Measurements from ENCODE around the gene HINT2. TPM values are rescaled to one million over a fixed set of nuclear protein-coding genes. Genes with fewer than 3 reads are reported as not detected.

The HINT2 gene
- total and polyA plus RNA-seq, 2 donors from 2014 or later = 55.1 to 307 TPM

DNA sequence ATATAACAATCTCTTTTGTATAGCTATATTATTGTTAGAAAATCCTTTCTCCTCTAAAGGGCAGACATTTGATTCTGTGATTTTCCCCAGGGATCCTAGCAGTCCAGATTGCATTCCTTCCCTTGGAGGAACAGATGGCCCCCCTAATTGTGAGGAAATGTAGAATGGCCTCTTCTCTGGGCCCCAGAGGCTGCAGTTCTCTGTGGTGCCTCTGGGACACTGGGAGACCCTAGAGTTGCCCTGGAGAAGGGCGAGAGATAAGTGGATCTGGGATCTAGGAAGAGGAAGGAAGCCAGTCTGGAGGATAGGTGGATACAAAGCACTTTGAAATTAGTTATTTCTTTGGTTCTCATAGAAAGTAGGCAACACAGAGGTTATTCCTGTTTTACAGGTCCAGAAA is 1.9 kb upstream of the HINT2 start:
- Histone ChIP-seq H3K9me3 (ENCODE audit: control insufficient read depth in 2 of 3, insufficient read depth in 1 of 3, low read length in 3 of 3) (no peaks in the 10 kb centered on the region), H3K4me3 (ENCODE audit: low read length in 3 of 3) (no peak overlapping the region), H3K36me3 (ENCODE audit: control insufficient read depth in 2 of 3, insufficient read depth in 3 of 3, low read length in 3 of 3) (no peaks in the 10 kb centered on the region), H3K4me1 (ENCODE audit: control insufficient read depth in 2 of 3, insufficient read depth in 2 of 3, low read depth in 1 of 3, low read length in 3 of 3) (peaks cover 0 to 22% (median 17%) of the 10 kb centered on the region in 3 donors), H3K27ac (ENCODE audit: low read depth in 2 of 2, low read length in 2 of 2) (no peak overlapping the region), H3K9ac (ENCODE audit: low read length in 3 of 3) (no peak overlapping the region), H3K27me3 (ENCODE audit: control insufficient read depth, insufficient read depth, low read length) (no peaks in the 10 kb centered on the region)
- TF ChIP-seq, protein P1, sequence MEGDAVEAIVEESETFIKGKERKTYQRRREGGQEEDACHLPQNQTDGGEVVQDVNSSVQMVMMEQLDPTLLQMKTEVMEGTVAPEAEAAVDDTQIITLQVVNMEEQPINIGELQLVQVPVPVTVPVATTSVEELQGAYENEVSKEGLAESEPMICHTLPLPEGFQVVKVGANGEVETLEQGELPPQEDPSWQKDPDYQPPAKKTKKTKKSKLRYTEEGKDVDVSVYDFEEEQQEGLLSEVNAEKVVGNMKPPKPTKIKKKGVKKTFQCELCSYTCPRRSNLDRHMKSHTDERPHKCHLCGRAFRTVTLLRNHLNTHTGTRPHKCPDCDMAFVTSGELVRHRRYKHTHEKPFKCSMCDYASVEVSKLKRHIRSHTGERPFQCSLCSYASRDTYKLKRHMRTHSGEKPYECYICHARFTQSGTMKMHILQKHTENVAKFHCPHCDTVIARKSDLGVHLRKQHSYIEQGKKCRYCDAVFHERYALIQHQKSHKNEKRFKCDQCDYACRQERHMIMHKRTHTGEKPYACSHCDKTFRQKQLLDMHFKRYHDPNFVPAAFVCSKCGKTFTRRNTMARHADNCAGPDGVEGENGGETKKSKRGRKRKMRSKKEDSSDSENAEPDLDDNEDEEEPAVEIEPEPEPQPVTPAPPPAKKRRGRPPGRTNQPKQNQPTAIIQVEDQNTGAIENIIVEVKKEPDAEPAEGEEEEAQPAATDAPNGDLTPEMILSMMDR (IDR thresholded peaks at IDR 0.05; ENCODE audit: borderline replicate concordance, extremely low read depth, insufficient read depth) = no peak
- FAIRE-seq = no peak
- intact Hi-C loops (cut with DNase I) = no loop called here
- DNase-seq = no peak

DNA sequence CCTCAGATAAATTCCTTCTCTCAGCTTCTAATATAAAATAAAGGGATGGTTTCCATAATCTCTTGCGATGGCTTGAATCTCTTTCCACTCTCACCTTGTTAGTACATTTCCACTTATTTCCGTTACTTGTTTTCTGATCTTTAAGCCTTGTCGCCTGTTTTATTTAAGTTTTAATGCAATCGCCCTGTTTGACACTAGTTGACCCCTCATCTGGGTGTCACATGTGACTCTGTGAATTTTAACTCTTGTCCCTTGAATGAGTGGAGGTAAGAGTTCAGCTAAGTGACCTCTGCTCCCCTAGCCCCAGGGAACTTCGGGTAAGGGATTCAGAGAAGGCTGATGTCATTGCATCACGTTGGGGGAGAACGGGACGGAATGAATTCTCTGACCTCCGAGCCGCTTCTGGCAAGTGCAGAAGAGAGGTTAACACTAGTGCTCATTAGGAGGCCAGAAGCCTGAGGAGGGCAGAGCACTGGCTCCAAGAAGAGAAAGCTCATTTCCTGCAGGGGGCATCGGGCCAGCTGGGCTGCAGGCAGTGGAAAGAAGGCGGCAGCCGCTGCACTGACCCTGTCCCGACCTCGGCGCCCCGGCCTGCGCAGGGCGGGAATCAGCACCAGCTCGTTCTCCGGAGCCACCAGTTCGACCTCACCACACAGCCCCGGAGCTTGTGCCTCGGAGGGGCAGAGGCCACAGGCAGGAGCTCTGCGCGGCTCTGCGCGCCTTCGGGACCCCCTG is 569 bp downstream of the HINT2 start:
- peak overlapping the region; percentile 37 to 87 (median 82) for H3K9ac ChIP-seq (ENCODE audit: low read length in 3 of 3)
- H3K4me3 ChIP-seq (ENCODE audit: low read length in 3 of 3) = peak overlapping the region; percentile 55 to 71 (median 65)
- intact Hi-C loops (cut with DNase I) = no loop called here
- no peaks in the 10 kb centered on the region for H3K9me3 ChIP-seq (ENCODE audit: control insufficient read depth in 2 of 3, insufficient read depth in 1 of 3, low read length in 3 of 3)
- H3K27me3 ChIP-seq (ENCODE audit: control insufficient read depth, insufficient read depth, low read length) = no peaks in the 10 kb centered on the region
- peaks cover 0 to 27% (median 17%) of the 10 kb centered on the region in 3 donors for H3K4me1 ChIP-seq (ENCODE audit: control insufficient read depth in 2 of 3, insufficient read depth in 2 of 3, low read depth in 1 of 3, low read length in 3 of 3)
- peak overlapping the region; percentile 98 to 99 for H3K27ac ChIP-seq (ENCODE audit: low read depth in 2 of 2, low read length in 2 of 2)
- FAIRE-seq (no peak), DNase-seq (peak; percentile 72 to 94 (median 82))
- peaks cover 0 to under 1% (median 0%) of the 10 kb centered on the region in 3 donors for H3K36me3 ChIP-seq (ENCODE audit: control insufficient read depth in 2 of 3, insufficient read depth in 3 of 3, low read length in 3 of 3)
- TF ChIP-seq, protein P1 (IDR thresholded peaks at IDR 0.05; ENCODE audit: borderline replicate concordance, extremely low read depth, insufficient read depth) = peak; percentile 2

DNA sequence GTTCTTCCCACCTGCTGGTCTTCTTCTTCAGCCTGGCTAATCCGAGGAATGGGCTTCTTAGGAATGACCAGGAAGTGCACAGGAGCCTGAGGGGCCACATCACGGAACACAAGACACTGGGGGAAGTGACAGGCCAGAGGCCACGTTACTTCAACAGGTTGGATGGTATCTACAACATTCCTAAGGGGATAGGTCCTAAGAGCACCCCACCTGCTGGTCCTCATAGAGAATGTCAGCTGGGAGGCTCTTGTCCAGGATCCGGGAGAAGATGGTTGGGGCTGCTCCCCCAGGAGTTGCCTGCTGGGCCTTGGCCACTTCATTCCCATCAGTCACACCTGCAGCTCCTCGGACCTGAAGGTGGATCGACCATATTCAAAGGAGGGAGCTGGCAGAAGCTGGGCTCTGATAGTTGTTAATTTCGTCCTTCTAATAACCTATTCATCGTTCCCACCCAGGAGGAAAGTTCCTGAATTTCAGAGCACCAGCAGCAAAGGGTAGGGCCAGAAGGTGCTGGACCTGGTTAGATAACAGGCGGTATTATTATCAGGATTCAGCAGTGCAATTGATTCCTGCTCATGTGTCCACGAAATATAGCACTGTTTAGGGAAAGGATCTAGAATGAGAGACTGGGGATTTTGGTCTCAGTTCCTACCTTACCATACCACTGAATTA is 1.3 kb downstream of the HINT2 start:
- Histone ChIP-seq H3K36me3 (ENCODE audit: control insufficient read depth in 2 of 3, insufficient read depth in 3 of 3, low read length in 3 of 3) (peaks cover 0 to 2% (median 0%) of the 10 kb centered on the region in 3 donors), H3K27ac (ENCODE audit: low read depth in 2 of 2, low read length in 2 of 2) (peak overlapping the region; percentile 98 to 99), H3K9me3 (ENCODE audit: control insufficient read depth in 2 of 3, insufficient read depth in 1 of 3, low read length in 3 of 3) (no peaks in the 10 kb centered on the region), H3K4me3 (ENCODE audit: low read length in 3 of 3) (peak overlapping the region in 2 of 3 donors; percentile 42 to 65), H3K4me1 (ENCODE audit: control insufficient read depth in 2 of 3, insufficient read depth in 2 of 3, low read depth in 1 of 3, low read length in 3 of 3) (peaks cover 0 to 27% (median 17%) of the 10 kb centered on the region in 3 donors), H3K27me3 (ENCODE audit: control insufficient read depth, insufficient read depth, low read length) (no peaks in the 10 kb centered on the region), H3K9ac (ENCODE audit: low read length in 3 of 3) (peak overlapping the region in 1 of 3 donors; percentile 82)
- FAIRE-seq (no peak), DNase-seq (peak in 2 of 5 donors; percentile 47 to 61)
- TF ChIP-seq, protein P1 (IDR thresholded peaks at IDR 0.05; ENCODE audit: borderline replicate concordance, extremely low read depth, insufficient read depth) = no peak
- intact Hi-C loops (cut with DNase I) = no loop called here
